Measurements from ENCODE around the gene CACHD1.

CACHD1 gene

GRCh38 chr1:64542118-64542517 lies 72.2 kb downstream of the CACHD1 start:
- no peak for TF ChIP-seq CTCF (IDR thresholded peaks at IDR 0.05; ENCODE audit: insufficient read depth, low read length, missing control alignments)
- CTCF ChIA-PET, result no interaction called here
- no peak overlapping the region for H3K4me3 ChIP-seq (ENCODE audit: low read depth, low read length)

GRCh38 chr1:64543831-64544230 lies 73.9 kb downstream of the CACHD1 start:
- DNase-seq (ENCODE audit: low read depth, low spot score), result no peak
- ChIA-PET POLR2A (no interaction called here), CTCF (no interaction called here)

More at GRCh38 chr1:64542118-64542517, 72.2 kb downstream of the CACHD1 start:
- POLR2A ChIA-PET, result no interaction called here
- no peak for DNase-seq (ENCODE audit: low read depth, low spot score)

GRCh38 chr1:64545118-64545843 lies 75.4 kb downstream of the CACHD1 start:
- DNase-seq (ENCODE audit: low read depth, low spot score), result no peak
- ChIA-PET CTCF (no interaction called here), POLR2A (no interaction called here)

More at GRCh38 chr1:64543831-64544230, 73.9 kb downstream of the CACHD1 start:
- H3K4me3 ChIP-seq (ENCODE audit: low read depth, low read length), result no peak overlapping the region
- no peak for TF ChIP-seq CTCF (IDR thresholded peaks at IDR 0.05; ENCODE audit: insufficient read depth, low read length, missing control alignments)

GRCh38 chr1:64546013-64546412 lies 76.1 kb downstream of the CACHD1 start:
- POLR2A ChIA-PET, result no interaction called here
- H3K4me3 ChIP-seq (ENCODE audit: low read depth, low read length), result no peak overlapping the region
- no peak for TF ChIP-seq CTCF (IDR thresholded peaks at IDR 0.05; ENCODE audit: insufficient read depth, low read length, missing control alignments)
- CTCF ChIA-PET, result no interaction called here
- DNase-seq (ENCODE audit: low read depth, low spot score), result no peak

More at GRCh38 chr1:64545118-64545843, 75.4 kb downstream of the CACHD1 start:
- no peak overlapping the region for H3K4me3 ChIP-seq (ENCODE audit: low read depth, low read length)
- TF ChIP-seq CTCF (IDR thresholded peaks at IDR 0.05; ENCODE audit: insufficient read depth, low read length, missing control alignments), result no peak

GRCh38 chr1:64549464-64550239 lies 79.7 kb downstream of the CACHD1 start:
- DNase-seq (ENCODE audit: low read depth, low spot score), result no peak
- POLR2A ChIA-PET, result no interaction called here
- no peak overlapping the region for H3K4me3 ChIP-seq (ENCODE audit: low read depth, low read length)
- CTCF ChIA-PET, result no interaction called here
- TF ChIP-seq CTCF (IDR thresholded peaks at IDR 0.05; ENCODE audit: insufficient read depth, low read length, missing control alignments), result no peak

GRCh38 chr1:64550510-64550909 lies 80.6 kb downstream of the CACHD1 start:
- CTCF ChIA-PET, result no interaction called here
- no peak for TF ChIP-seq CTCF (IDR thresholded peaks at IDR 0.05; ENCODE audit: insufficient read depth, low read length, missing control alignments)
- no peak overlapping the region for H3K4me3 ChIP-seq (ENCODE audit: low read depth, low read length)
- POLR2A ChIA-PET, result no interaction called here
- DNase-seq (ENCODE audit: low read depth, low spot score), result no peak

All from AG04449 (cell line).